Liver (tissue), 10 donors: ENCODE measurements around the gene UHMK1. TPM values are rescaled to one million over a fixed set of nuclear protein-coding genes. Genes with fewer than 3 reads are reported as not detected.

Source experiments
- DNase-seq: peaks from one replicate; pipeline ENCODE4 v3.0.0-alpha.2; 2017; ENCODE audit warnings: low spot score
- H3K27ac ChIP-seq, 2 donors: one replicate each; pipeline ENCODE4 v1.7.0; 2013; ENCODE audit warnings: inconsistent platforms in 2 of 2, low read length in 2 of 2, control low read depth in 1 of 2, low read depth in 1 of 2, mild to moderate bottlenecking in 1 of 2
- H3K27me3 ChIP-seq, 4 donors: one replicate each; pipeline versions ENCODE4 v1.6.1 to v1.7.0; 2013; ENCODE audit warnings: low read length in 3 of 4, inconsistent platforms in 1 of 4, mild to moderate bottlenecking in 1 of 4, moderate library complexity in 1 of 4; ENCODE audit not compliant: control insufficient read depth in 4 of 4, insufficient read depth in 4 of 4
- H3K36me3 ChIP-seq, 4 donors: one replicate each; pipeline versions ENCODE4 v1.6.1 to v1.7.0; 2013; ENCODE audit warnings: low read length in 3 of 4, mild to moderate bottlenecking in 3 of 4, low read depth in 1 of 4, moderate library complexity in 1 of 4; ENCODE audit not compliant: control insufficient read depth in 4 of 4, insufficient read depth in 3 of 4
- H3K4me1 ChIP-seq, 4 donors: one replicate each; pipeline versions ENCODE4 v1.6.1 to v1.7.0; 2013; ENCODE audit warnings: low read length in 3 of 4, mild to moderate bottlenecking in 3 of 4, moderate library complexity in 1 of 4; ENCODE audit not compliant: control insufficient read depth in 4 of 4, insufficient read depth in 4 of 4
- H3K4me3 ChIP-seq, 3 donors: one replicate each; pipeline versions ENCODE4 v1.6.1 to v1.7.0; 2013; ENCODE audit warnings: low read length in 3 of 3, control low read depth in 1 of 3, low read depth in 1 of 3, mild to moderate bottlenecking in 1 of 3
- H3K9ac ChIP-seq, 2 donors: one replicate each; pipeline ENCODE4 v1.7.0; 2013; ENCODE audit warnings: low read length in 2 of 2, mild to moderate bottlenecking in 2 of 2, moderate library complexity in 2 of 2, control low read depth in 1 of 2, low read depth in 1 of 2
- H3K9me3 ChIP-seq, 4 donors: one replicate each; pipeline versions ENCODE4 v1.6.1 to v1.7.0; 2013; ENCODE audit warnings: low read length in 3 of 4; ENCODE audit not compliant: control insufficient read depth in 4 of 4
- EGR1 ChIP-seq, 2 donors: IDR thresholded peaks; 2 replicates each; pipeline ENCODE4 v1.6.1; 2016 to 2018; ENCODE audit warnings: antibody characterized with exemption in 2 of 2, low read depth in 2 of 2
- FOXA1 ChIP-seq: IDR thresholded peaks from 2 replicates; pipeline ENCODE4 v1.6.1; 2016; ENCODE audit warnings: antibody characterized with exemption
- FOXA2 ChIP-seq: IDR thresholded peaks from 2 replicates; pipeline ENCODE4 v1.6.1; 2016; ENCODE audit warnings: antibody characterized with exemption
- GABPA ChIP-seq, 2 donors: IDR thresholded peaks in 1 of 2; conservative IDR thresholded peaks in 1 of 2; 2 replicates each; pipeline ENCODE4 v1.6.1; 2016; ENCODE audit warnings: antibody characterized with exemption in 2 of 2, mild to moderate bottlenecking in 1 of 2, moderate library complexity in 1 of 2
- HNF4A ChIP-seq, 2 donors: conservative IDR thresholded peaks; 2 replicates each; pipeline ENCODE4 v1.6.1; 2016; ENCODE audit warnings: antibody characterized with exemption in 2 of 2, mild to moderate bottlenecking in 2 of 2
- HNF4G ChIP-seq: IDR thresholded peaks from 2 replicates; pipeline ENCODE4 v1.6.1; 2016; ENCODE audit warnings: antibody characterized with exemption
- JUND ChIP-seq, 2 donors: IDR thresholded peaks; 2 replicates each; pipeline ENCODE4 v1.6.1; 2016; ENCODE audit warnings: antibody characterized with exemption in 2 of 2
- SP1 ChIP-seq: IDR thresholded peaks from 2 replicates; pipeline ENCODE4 v1.6.1; 2018; ENCODE audit warnings: antibody characterized with exemption, mild to moderate bottlenecking
- YY1 ChIP-seq: IDR thresholded peaks from 2 replicates; pipeline ENCODE4 v1.6.1; 2016; ENCODE audit warnings: antibody characterized with exemption, mild to moderate bottlenecking
- WGBS: extraction: QIAGEN DNeasy Blood & Tissue Kit; methylation state at CpG from one replicate; pipeline ENCODE4 v1.1.7; 2013; 5-methylcytosine and 5-hydroxymethylcytosine counted together
- polyA plus RNA-seq, 2 donors: library from polyadenylated mRNA; stranded (reverse) in 1 of 2; unstranded in 1 of 2; fragments of 200-250 nt in 1 of 2; fragments of >200 nt in 1 of 2; fragmentation: Nextera tagmentation in 1 of 2; extraction: Ambion mirVana in 1 of 2; gene quantifications; one replicate each; pipeline versions ENCODE4 v1.2.1 to v1.2.3, GENCODE V29; 2013 to 2015
- small RNA-seq: library from RNA; depleted of rRNA; stranded (forward); fragments of <200 nt; gene quantifications from one replicate; pipeline ENCODE3, GENCODE V24; 2014
- total RNA-seq, 2 donors: library from RNA; depleted of rRNA; stranded (reverse); fragments of >200 nt; gene quantifications; one replicate each; pipeline ENCODE4 v1.2.3, GENCODE V29; 2014
- TF ChIP-seq, protein P1 (sequence below): IDR thresholded peaks from 2 replicates; pipeline ENCODE4 v1.6.1; 2016; ENCODE audit warnings: antibody characterized with exemption, mild to moderate bottlenecking
- TF ChIP-seq, protein P2 (sequence below): IDR thresholded peaks from 2 replicates; pipeline ENCODE4 v1.6.1; 2016; ENCODE audit warnings: antibody characterized with exemption
- donor health status: healthy.
- donor health status: healthy.
- donor health status: healthy.
- donor health status: healthy.
- donor health status: healthy.

UHMK1 gene
- total and polyA plus RNA-seq, 4 donors, result 15.8 to 64.3 (median 36.9) TPM

DNA sequence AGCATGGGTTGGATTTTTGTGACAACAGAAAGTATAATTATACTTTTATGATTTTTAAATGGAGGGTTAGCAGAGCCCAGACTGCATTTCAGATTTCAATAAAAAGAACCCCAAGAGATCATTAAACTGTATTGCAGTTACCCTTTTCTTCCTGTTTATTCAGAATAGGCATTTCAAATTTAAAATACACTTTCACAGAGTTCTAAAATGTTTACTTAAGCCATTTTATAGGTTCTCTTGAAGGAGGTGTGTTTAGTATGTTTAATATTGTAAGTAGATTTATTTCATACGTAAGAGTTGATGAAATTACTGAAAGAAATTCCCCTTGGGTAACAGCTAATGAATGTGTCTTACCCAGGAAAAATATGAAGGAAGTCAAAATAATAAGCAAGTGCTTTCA is 81.3 kb downstream of the UHMK1 start:
- TF ChIP-seq EGR1 (IDR thresholded peaks at IDR 0.05; ENCODE audit: low read depth in 2 of 2) (no peak), YY1 (no peak), JUND (IDR thresholded peaks at IDR 0.05) (no peak), FOXA1 (no peak), HNF4A (conservative IDR thresholded peaks at IDR 0.05) (no peak), FOXA2 (no peak), HNF4G (no peak), GABPA (IDR thresholded peaks at IDR 0.05 in 1 of 2, conservative IDR thresholded peaks at IDR 0.05 in 1 of 2) (no peak), SP1 (no peak)
- TF ChIP-seq, protein P1, sequence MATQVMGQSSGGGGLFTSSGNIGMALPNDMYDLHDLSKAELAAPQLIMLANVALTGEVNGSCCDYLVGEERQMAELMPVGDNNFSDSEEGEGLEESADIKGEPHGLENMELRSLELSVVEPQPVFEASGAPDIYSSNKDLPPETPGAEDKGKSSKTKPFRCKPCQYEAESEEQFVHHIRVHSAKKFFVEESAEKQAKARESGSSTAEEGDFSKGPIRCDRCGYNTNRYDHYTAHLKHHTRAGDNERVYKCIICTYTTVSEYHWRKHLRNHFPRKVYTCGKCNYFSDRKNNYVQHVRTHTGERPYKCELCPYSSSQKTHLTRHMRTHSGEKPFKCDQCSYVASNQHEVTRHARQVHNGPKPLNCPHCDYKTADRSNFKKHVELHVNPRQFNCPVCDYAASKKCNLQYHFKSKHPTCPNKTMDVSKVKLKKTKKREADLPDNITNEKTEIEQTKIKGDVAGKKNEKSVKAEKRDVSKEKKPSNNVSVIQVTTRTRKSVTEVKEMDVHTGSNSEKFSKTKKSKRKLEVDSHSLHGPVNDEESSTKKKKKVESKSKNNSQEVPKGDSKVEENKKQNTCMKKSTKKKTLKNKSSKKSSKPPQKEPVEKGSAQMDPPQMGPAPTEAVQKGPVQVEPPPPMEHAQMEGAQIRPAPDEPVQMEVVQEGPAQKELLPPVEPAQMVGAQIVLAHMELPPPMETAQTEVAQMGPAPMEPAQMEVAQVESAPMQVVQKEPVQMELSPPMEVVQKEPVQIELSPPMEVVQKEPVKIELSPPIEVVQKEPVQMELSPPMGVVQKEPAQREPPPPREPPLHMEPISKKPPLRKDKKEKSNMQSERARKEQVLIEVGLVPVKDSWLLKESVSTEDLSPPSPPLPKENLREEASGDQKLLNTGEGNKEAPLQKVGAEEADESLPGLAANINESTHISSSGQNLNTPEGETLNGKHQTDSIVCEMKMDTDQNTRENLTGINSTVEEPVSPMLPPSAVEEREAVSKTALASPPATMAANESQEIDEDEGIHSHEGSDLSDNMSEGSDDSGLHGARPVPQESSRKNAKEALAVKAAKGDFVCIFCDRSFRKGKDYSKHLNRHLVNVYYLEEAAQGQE, result no peak
- TF ChIP-seq, protein P2, sequence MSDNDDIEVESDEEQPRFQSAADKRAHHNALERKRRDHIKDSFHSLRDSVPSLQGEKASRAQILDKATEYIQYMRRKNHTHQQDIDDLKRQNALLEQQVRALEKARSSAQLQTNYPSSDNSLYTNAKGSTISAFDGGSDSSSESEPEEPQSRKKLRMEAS, result no peak
- Histone ChIP-seq H3K4me3 (no peak overlapping the region), H3K4me1 (no peaks in the 10 kb centered on the region), H3K9me3 (no peaks in the 10 kb centered on the region), H3K27me3 (no peaks in the 10 kb centered on the region), H3K9ac (no peak overlapping the region), H3K27ac (no peak overlapping the region), H3K36me3 (peaks cover 6 to 44% (median 31%) of the 10 kb centered on the region in 4 donors)
- no peak for DNase-seq
- WGBS, result 91% methylated on average over 1 of the region's 1 CpG

Small RNA genes within 50 kb of the gene (small RNA-seq; reads per million reads assigned to genes)
- not detected for gene UQCRBP2

Other genes starting within 250 kb of the UHMK1 start
- gene SPATA46, start 121.0 kb upstream of the UHMK1 start, total RNA-seq, result not detected
- gene SPATA46, start 121.0 kb upstream of the UHMK1 start, polyA plus RNA-seq, result under 1 TPM; 0.06 to 0.17 TPM
- gene C1orf226, start 116.1 kb upstream of the UHMK1 start, total RNA-seq, result 10 to 100 TPM in 1 of 2 donors, 1 to 10 TPM in 1; 2.2 to 25.2 TPM
- gene C1orf226, start 116.1 kb upstream of the UHMK1 start, polyA plus RNA-seq, result 10 to 100 TPM in 1 of 2 donors, 1 to 10 TPM in 1; 4.8 to 16.9 TPM
- gene SH2D1B, start 85.7 kb upstream of the UHMK1 start, total RNA-seq, result under 1 TPM; 0.33 to 0.84 TPM
- gene SH2D1B, start 85.7 kb upstream of the UHMK1 start, polyA plus RNA-seq, result under 1 TPM; 0.17 to 0.28 TPM
- gene UAP1, start 63.9 kb downstream of the UHMK1 start, total RNA-seq, result 100 to 1,000 TPM in 1 of 2 donors, 10 to 100 TPM in 1; 28.9 to 120 TPM
- gene UAP1, start 63.9 kb downstream of the UHMK1 start, polyA plus RNA-seq, result 10 to 100 TPM; 50.6 to 52.8 TPM
- gene DDR2, start 134.6 kb downstream of the UHMK1 start, total RNA-seq, result 1 to 10 TPM; 2.7 to 6.4 TPM
- 1 to 10 TPM; 1.2 to 1.5 TPM for gene DDR2, start 134.6 kb downstream of the UHMK1 start, polyA plus RNA-seq